Measurements from ENCODE around the gene PRKCD. TPM values are rescaled to one million over a fixed set of nuclear protein-coding genes. Genes with fewer than 3 reads are reported as not detected.

Gene PRKCD
- total RNA-seq, 4 donors from 2014 or later: 27.9 to 31.3 (median 29.3) TPM

DNA sequence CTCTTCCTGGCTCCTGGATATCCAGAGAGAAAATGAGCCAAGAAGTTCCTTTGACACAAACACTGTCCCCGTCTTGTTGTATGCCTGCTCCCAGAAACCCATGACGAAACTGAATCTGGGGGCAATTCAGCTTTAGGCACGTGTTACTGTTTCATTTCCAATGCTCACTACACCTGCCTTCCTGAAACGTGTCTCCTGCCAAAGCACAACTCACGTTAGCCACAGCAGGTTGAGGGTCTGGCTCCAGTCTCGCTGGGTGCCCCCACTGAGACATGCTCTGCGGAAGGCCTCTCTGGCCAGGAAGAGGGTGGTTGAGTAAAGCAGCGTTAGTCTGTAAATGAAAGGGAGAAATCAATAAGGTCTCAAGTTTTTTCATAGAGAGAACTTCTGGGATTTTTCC lies 37.5 kb upstream of the PRKCD start:
- Histone ChIP-seq H3K36me3 (peaks cover 76% of the 10 kb centered on the region), H3K4me3 (no peak overlapping the region), H3K27me3 (no peaks in the 10 kb centered on the region), H3K27ac (no peak overlapping the region), H3K9me3 (no peaks in the 10 kb centered on the region), H3K4me1 (peaks cover 2% of the 10 kb centered on the region)
- 93% methylated on average over 8 of the region's 8 CpGs for WGBS
- DNase-seq (ENCODE audit: low spot score in 2 of 2): no peak
- TF ChIP-seq, protein P1, sequence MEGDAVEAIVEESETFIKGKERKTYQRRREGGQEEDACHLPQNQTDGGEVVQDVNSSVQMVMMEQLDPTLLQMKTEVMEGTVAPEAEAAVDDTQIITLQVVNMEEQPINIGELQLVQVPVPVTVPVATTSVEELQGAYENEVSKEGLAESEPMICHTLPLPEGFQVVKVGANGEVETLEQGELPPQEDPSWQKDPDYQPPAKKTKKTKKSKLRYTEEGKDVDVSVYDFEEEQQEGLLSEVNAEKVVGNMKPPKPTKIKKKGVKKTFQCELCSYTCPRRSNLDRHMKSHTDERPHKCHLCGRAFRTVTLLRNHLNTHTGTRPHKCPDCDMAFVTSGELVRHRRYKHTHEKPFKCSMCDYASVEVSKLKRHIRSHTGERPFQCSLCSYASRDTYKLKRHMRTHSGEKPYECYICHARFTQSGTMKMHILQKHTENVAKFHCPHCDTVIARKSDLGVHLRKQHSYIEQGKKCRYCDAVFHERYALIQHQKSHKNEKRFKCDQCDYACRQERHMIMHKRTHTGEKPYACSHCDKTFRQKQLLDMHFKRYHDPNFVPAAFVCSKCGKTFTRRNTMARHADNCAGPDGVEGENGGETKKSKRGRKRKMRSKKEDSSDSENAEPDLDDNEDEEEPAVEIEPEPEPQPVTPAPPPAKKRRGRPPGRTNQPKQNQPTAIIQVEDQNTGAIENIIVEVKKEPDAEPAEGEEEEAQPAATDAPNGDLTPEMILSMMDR (IDR thresholded peaks at IDR 0.05): no peak
- no peak for TF ChIP-seq POLR2AphosphoS5 (IDR thresholded peaks at IDR 0.05)
- TF ChIP-seq EP300 (IDR thresholded peaks at IDR 0.05): no peak
- no peak for TF ChIP-seq POLR2A (IDR thresholded peaks at IDR 0.05)

- Histone ChIP-seq H3K9me3 (no peaks in the 10 kb centered on the region), H3K4me1 (peaks cover 5% of the 10 kb centered on the region), H3K4me3 (no peak overlapping the region), H3K27me3 (no peaks in the 10 kb centered on the region), H3K36me3 (peaks cover 72% of the 10 kb centered on the region), H3K27ac (no peak overlapping the region)
- TF ChIP-seq POLR2AphosphoS5 (IDR thresholded peaks at IDR 0.05) (no peak), POLR2A (IDR thresholded peaks at IDR 0.05) (no peak), EP300 (IDR thresholded peaks at IDR 0.05) (no peak)
- TF ChIP-seq, protein P1 (IDR thresholded peaks at IDR 0.05): no peak
- WGBS: 91% methylated on average over 6 of the region's 6 CpGs
- no peak for DNase-seq (ENCODE audit: low spot score in 2 of 2)
These were observed 37.1 kb upstream of the PRKCD start for GRCh38 chr3:53123953-53124352.

DNA sequence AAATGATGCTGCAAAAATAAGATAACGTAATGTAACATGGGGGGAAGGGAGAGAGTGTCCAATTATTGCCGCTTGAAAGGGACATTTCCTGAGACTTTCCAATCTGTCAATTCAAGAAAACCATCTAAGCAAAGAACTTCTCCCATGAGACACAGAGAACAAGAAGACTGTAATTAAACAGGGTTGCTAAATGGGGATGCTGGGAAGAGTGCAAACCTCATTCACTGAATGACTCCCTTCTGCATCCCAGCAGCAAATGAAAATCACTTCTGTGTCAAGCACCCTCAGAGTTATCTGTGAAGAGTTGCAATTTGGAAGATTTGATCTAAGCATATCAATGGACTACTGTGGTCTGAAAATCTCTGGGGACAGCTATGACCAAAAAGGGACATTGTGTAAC lies 34.4 kb upstream of the PRKCD start:
- no peak for DNase-seq (ENCODE audit: low spot score in 2 of 2)
- TF ChIP-seq EP300 (IDR thresholded peaks at IDR 0.05): no peak
- no peak for TF ChIP-seq POLR2AphosphoS5 (IDR thresholded peaks at IDR 0.05)
- TF ChIP-seq, protein P1 (IDR thresholded peaks at IDR 0.05): no peak
- no peak for TF ChIP-seq POLR2A (IDR thresholded peaks at IDR 0.05)
- Histone ChIP-seq H3K4me1 (peaks cover 24% of the 10 kb centered on the region), H3K27me3 (no peaks in the 10 kb centered on the region), H3K4me3 (no peak overlapping the region), H3K9me3 (no peaks in the 10 kb centered on the region), H3K27ac (no peak overlapping the region), H3K36me3 (peaks cover 45% of the 10 kb centered on the region)
- WGBS: 90% methylated on average over 2 of the region's 2 CpGs

- peak overlapping the region; percentile 84 for H3K4me3 ChIP-seq
- H3K27ac ChIP-seq: no peak overlapping the region
- TF ChIP-seq, protein P1 (IDR thresholded peaks at IDR 0.05): no peak
- TF ChIP-seq POLR2AphosphoS5 (IDR thresholded peaks at IDR 0.05): no peak
- no peak for TF ChIP-seq EP300 (IDR thresholded peaks at IDR 0.05)
- TF ChIP-seq POLR2A (IDR thresholded peaks at IDR 0.05): no peak
- WGBS: 64% methylated on average over 3 of the region's 3 CpGs
- peaks cover 18% of the 10 kb centered on the region for H3K36me3 ChIP-seq
- H3K27me3 ChIP-seq: no peaks in the 10 kb centered on the region
- DNase-seq (ENCODE audit: low spot score in 2 of 2): no peak
- no peaks in the 10 kb centered on the region for H3K9me3 ChIP-seq
- peaks cover 24% of the 10 kb centered on the region for H3K4me1 ChIP-seq
These were observed 31.7 kb upstream of the PRKCD start for GRCh38 chr3:53129344-53129743.

- Histone ChIP-seq H3K9me3 (no peaks in the 10 kb centered on the region), H3K4me1 (peaks cover 28% of the 10 kb centered on the region), H3K36me3 (peaks cover 7% of the 10 kb centered on the region), H3K4me3 (peak within 1 kb of the TSS; percentile 84), H3K27me3 (no peaks in the 10 kb centered on the region), H3K27ac (peak within 1 kb of the TSS; percentile 86)
- TF ChIP-seq, protein P1 (IDR thresholded peaks at IDR 0.05): no peak
- TF ChIP-seq POLR2A (IDR thresholded peaks at IDR 0.05) (peak in 1 of 2 donors; percentile 83), POLR2AphosphoS5 (IDR thresholded peaks at IDR 0.05) (peak; percentile 72 to 87 (median 77))
- DNase-seq (ENCODE audit: low spot score in 2 of 2): peak; percentile 99 to 100
- 2% methylated on average over 37 of the region's 41 CpGs for WGBS
These were observed 30.6 kb upstream of the PRKCD start, which contains the start of gene RFT1 for GRCh38 chr3:53130179-53131061. TSS of gene RFT1 (minus strand) at chr3:53130435. CDS start at chr3:53130400, 35 bp downstream.
